Measurements from ENCODE around the gene PGLYRP1. TPM values are rescaled to one million over a fixed set of nuclear protein-coding genes. Genes with fewer than 3 reads are reported as not detected.

Gene PGLYRP1
- total and polyA plus RNA-seq, 2 of the 4 experiments (the other 2 are of a cell fraction) = not detected

GRCh38 chr19:46068345-46069258, 45.7 kb upstream of the PGLYRP1 start:
- no CpG with 5 or more reads among the region's 12 CpGs for WGBS, 2 experiments (ENCODE audit: extremely low coverage in 2 of 2, insufficient read length in 1 of 2)
- in situ Hi-C loops (cut with MboI; ENCODE audit: low sequenced_read_pairs) = no loop called here
- peak; percentile 82 for DNase-seq
- TF ChIP-seq, protein P1, sequence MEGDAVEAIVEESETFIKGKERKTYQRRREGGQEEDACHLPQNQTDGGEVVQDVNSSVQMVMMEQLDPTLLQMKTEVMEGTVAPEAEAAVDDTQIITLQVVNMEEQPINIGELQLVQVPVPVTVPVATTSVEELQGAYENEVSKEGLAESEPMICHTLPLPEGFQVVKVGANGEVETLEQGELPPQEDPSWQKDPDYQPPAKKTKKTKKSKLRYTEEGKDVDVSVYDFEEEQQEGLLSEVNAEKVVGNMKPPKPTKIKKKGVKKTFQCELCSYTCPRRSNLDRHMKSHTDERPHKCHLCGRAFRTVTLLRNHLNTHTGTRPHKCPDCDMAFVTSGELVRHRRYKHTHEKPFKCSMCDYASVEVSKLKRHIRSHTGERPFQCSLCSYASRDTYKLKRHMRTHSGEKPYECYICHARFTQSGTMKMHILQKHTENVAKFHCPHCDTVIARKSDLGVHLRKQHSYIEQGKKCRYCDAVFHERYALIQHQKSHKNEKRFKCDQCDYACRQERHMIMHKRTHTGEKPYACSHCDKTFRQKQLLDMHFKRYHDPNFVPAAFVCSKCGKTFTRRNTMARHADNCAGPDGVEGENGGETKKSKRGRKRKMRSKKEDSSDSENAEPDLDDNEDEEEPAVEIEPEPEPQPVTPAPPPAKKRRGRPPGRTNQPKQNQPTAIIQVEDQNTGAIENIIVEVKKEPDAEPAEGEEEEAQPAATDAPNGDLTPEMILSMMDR (conservative IDR thresholded peaks at IDR 0.05; ENCODE audit: low read depth, low read length) = no peak
- TF ChIP-seq ELK1 (IDR thresholded peaks at IDR 0.05; ENCODE audit: borderline replicate concordance, low read depth, low read length) (no peak), RAD21 (IDR thresholded peaks at IDR 0.05; ENCODE audit: low read length) (no peak), MAZ (IDR thresholded peaks at IDR 0.05; ENCODE audit: borderline replicate concordance, low read depth, low read length) (no peak), SMC3 (IDR thresholded peaks at IDR 0.05; ENCODE audit: low read depth, low read length) (no peak), POLR2A (IDR thresholded peaks at IDR 0.05; ENCODE audit: low read depth, low read length) (no peak), MAFK (IDR thresholded peaks at IDR 0.05; ENCODE audit: low read depth, low read length) (0 out of 2 replicates have a peak, but pooled peaks have one; percentile 26), RCOR1 (IDR thresholded peaks at IDR 0.05; ENCODE audit: insufficient replicate concordance, low read length) (no peak), MXI1 (IDR thresholded peaks at IDR 0.05; ENCODE audit: borderline replicate concordance, low read depth, low read length) (no peak), CHD1 (IDR thresholded peaks at IDR 0.05; ENCODE audit: low read depth, low read length) (no peak), BHLHE40 (IDR thresholded peaks at IDR 0.05; ENCODE audit: low read depth, low read length) (0 out of 2 replicates have a peak, but pooled peaks have one; percentile 6), RFX5 (IDR thresholded peaks at IDR 0.05; ENCODE audit: low read depth, low read length) (no peak), NFE2L2 (IDR thresholded peaks at IDR 0.05; ENCODE audit: low read depth, low read length) (peak; percentile 72; the same call in 1 of the 2 replicates), FOS (IDR thresholded peaks at IDR 0.05; ENCODE audit: low read depth, low read length) (peak; percentile 27; the same call in 1 of the 2 replicates)

More at GRCh38 chr19:46068345-46069258, 45.7 kb upstream of the PGLYRP1 start:
- Histone ChIP-seq H2BK15ac (ENCODE audit: low read depth, low read length) (no peak overlapping the region), H3K18ac (ENCODE audit: low read depth, low read length) (no peak overlapping the region), H2BK120ac (ENCODE audit: low read depth, low read length) (peak overlapping the region; percentile 37; the same call in 1 of the 2 replicates), H4K91ac (ENCODE audit: insufficient read depth, low read depth, low read length) (no peak overlapping the region), H3K79me1 (ENCODE audit: low read depth in 1 of 2, low read length in 2 of 2) (no peaks in the 10 kb centered on the region), H3K36me3 (ENCODE audit: control insufficient read depth, insufficient read depth, low read length) (no peaks in the 10 kb centered on the region), H2BK20ac (ENCODE audit: low read depth, low read length) (no peak overlapping the region), H3K9me1 (ENCODE audit: insufficient read depth, low read length) (peaks cover 8% of the 10 kb centered on the region), H3K4me3 (ENCODE audit: insufficient read depth, low read depth, low read length) (no peak overlapping the region), H3K4me1 (ENCODE audit: control insufficient read depth, insufficient read depth, low read length) (peaks cover 2% of the 10 kb centered on the region; the same call in 1 of the 2 replicates), H4K8ac (ENCODE audit: low read depth in 2 of 2, low read length in 2 of 2) (no peak overlapping the region), H3K23ac (ENCODE audit: low read depth, low read length) (no peak overlapping the region), H2AFZ (replicated peaks; ENCODE audit: low read length, poor library complexity) (no peak overlapping the region), H2AK9ac (replicated peaks; ENCODE audit: low read depth, low read length, poor library complexity) (no peak overlapping the region), H2AK5ac (ENCODE audit: low read depth, low read length) (no peak overlapping the region), H4K5ac (ENCODE audit: low read depth, low read length) (no peak overlapping the region), H3K56ac (ENCODE audit: extremely low read depth, insufficient read depth, low read length) (no peak overlapping the region), H3K9ac (ENCODE audit: low read depth, low read length) (no peak overlapping the region), H2BK5ac (ENCODE audit: low read depth, low read length, poor library complexity, severe bottlenecking) (no peak overlapping the region), H3K27ac (ENCODE audit: insufficient read depth, low read length) (no peak overlapping the region), H3K4ac (ENCODE audit: low read depth, low read length) (no peak overlapping the region), H3K14ac (replicated peaks; ENCODE audit: low read depth, low read length) (no peak overlapping the region), H3K9me3 (ENCODE audit: control insufficient read depth, insufficient read depth, low read length) (no peaks in the 10 kb centered on the region), H3K27me3 (ENCODE audit: control insufficient read depth, insufficient read depth, low read length) (peaks cover 26% of the 10 kb centered on the region), H4K20me1 (ENCODE audit: insufficient read depth, low read length) (no peaks in the 10 kb centered on the region), H3K4me2 (ENCODE audit: low read depth, low read length) (0 out of 2 replicates have a peak overlapping the region, but pooled peaks have one; percentile 20)
- intact Hi-C loops (cut with micrococcal nuclease) = loop anchor here (2.0 kb wide), 1 partner anchor 42 kb away; no protein-coding TSS in a partner anchor
- BruUV-seq (replicated peaks) = no TSS peak
- POLR2A ChIA-PET (ENCODE audit: unreplicated experiment) = no interaction called here
- CTCF ChIA-PET = interaction anchor here (1.9 to 2.2 kb wide), 2 partner anchors 9 to 40 kb away, joined by 5 to 8 read pairs; no protein-coding TSS in a partner anchor
- dilution Hi-C loops (cut with HindIII; ENCODE audit: low sequenced_read_pairs, unreplicated experiment) = no loop called here
- peak; percentile 68 for ATAC-seq (ENCODE audit: low read depth)
